Neural crest cell (in vitro differentiated cells): ENCODE measurements around the gene KLK7. TPM values are rescaled to one million over a fixed set of nuclear protein-coding genes. Genes with fewer than 3 reads are reported as not detected.
A peak's percentile ranks its signal among the peaks of the same experiment; 100 is the strongest.

Experiments
- DNase-seq: peaks from one replicate; pipeline ENCODE4 v3.0.0; 2021; ENCODE audit warnings: low read depth, mixed read lengths, low spot score
- H3K27ac Mint-ChIP-seq: one replicate; pipeline ENCODE4 v1.8.0; 2021; ENCODE audit warnings: mild to moderate bottlenecking, mixed read lengths; ENCODE audit not compliant: unreplicated experiment
- H3K27me3 Mint-ChIP-seq: 2 replicates; pipeline ENCODE4 v1.8.0; 2021; ENCODE audit warnings: low read depth, mild to moderate bottlenecking, mixed read lengths
- H3K36me3 Mint-ChIP-seq: 2 replicates; pipeline ENCODE4 v1.8.0; 2021; ENCODE audit warnings: low read depth, mild to moderate bottlenecking, mixed read lengths
- H3K4me1 Mint-ChIP-seq: 2 replicates; pipeline ENCODE4 v1.8.0; 2021; ENCODE audit warnings: mixed read lengths
- H3K4me3 Mint-ChIP-seq: one replicate; pipeline ENCODE4 v1.8.0; 2021; ENCODE audit warnings: mild to moderate bottlenecking, mixed read lengths
- H3K9me3 Mint-ChIP-seq: 2 replicates; pipeline ENCODE4 v1.8.0; 2021; ENCODE audit warnings: mixed read lengths
- CTCF ChIP-seq: fragments of 200-600 bp; sonication (generic); conservative IDR thresholded peaks from 2 replicates; pipeline ENCODE4 v1.5.0; 2021; ENCODE audit warnings: antibody characterized with exemption, mild to moderate bottlenecking
- total RNA-seq: library from RNA; stranded (reverse); gene quantifications from 2 replicates; pipeline ENCODE4 v1.2.1, GENCODE V29; 2021

Gene KLK7
- total RNA-seq, 1 donor from 2014 or later = not detected

GRCh38 chr19:50959731-50960500, 23.8 kb downstream of the KLK7 start:
- peaks cover 3% of the 10 kb centered on the region for H3K36me3 Mint-ChIP-seq
- H3K9me3 Mint-ChIP-seq = peaks cover 14% of the 10 kb centered on the region
- TF ChIP-seq CTCF = no peak
- peaks cover 51% of the 10 kb centered on the region for H3K27me3 Mint-ChIP-seq
- no peak overlapping the region for H3K27ac Mint-ChIP-seq
- no peak for DNase-seq
- no peak overlapping the region for H3K4me3 Mint-ChIP-seq
- H3K4me1 Mint-ChIP-seq = peaks cover 4% of the 10 kb centered on the region

- Mint-ChIP-seq H3K36me3 (peaks cover 3% of the 10 kb centered on the region), H3K9me3 (peaks cover 10% of the 10 kb centered on the region), H3K27me3 (peaks cover 41% of the 10 kb centered on the region), H3K27ac (no peak overlapping the region), H3K4me3 (no peak overlapping the region), H3K4me1 (peaks cover 4% of the 10 kb centered on the region)
- no peak for DNase-seq
- TF ChIP-seq CTCF = no peak
These were observed 26.1 kb downstream of the KLK7 start for GRCh38 chr19:50957587-50957986.

GRCh38 chr19:50952910-50953309, 30.8 kb downstream of the KLK7 start, which contains the start of gene KLK5:
TSS of gene KLK5 (minus strand) at chr19:50953038. CDS start at chr19:50952657, 381 bp downstream.
- Mint-ChIP-seq H3K4me1 (no peaks in the 10 kb centered on the region), H3K9me3 (no peaks in the 10 kb centered on the region), H3K27ac (peak within 1 kb of the TSS; percentile 51), H3K36me3 (no peaks in the 10 kb centered on the region), H3K27me3 (peaks cover 26% of the 10 kb centered on the region), H3K4me3 (no peak within 1 kb of the TSS)
- no peak for DNase-seq
- TF ChIP-seq CTCF = no peak

GRCh38 chr19:50949861-50950260, 33.9 kb downstream of the KLK7 start:
- Mint-ChIP-seq H3K4me1 (no peaks in the 10 kb centered on the region), H3K9me3 (no peaks in the 10 kb centered on the region), H3K27me3 (peaks cover 41% of the 10 kb centered on the region), H3K4me3 (no peak overlapping the region), H3K27ac (no peak overlapping the region), H3K36me3 (no peaks in the 10 kb centered on the region)
- DNase-seq = no peak
- no peak for TF ChIP-seq CTCF

GRCh38 chr19:50947123-50947522, 36.6 kb downstream of the KLK7 start:
- Mint-ChIP-seq H3K4me3 (no peak overlapping the region), H3K27me3 (peaks cover 46% of the 10 kb centered on the region), H3K9me3 (no peaks in the 10 kb centered on the region), H3K4me1 (no peaks in the 10 kb centered on the region), H3K36me3 (no peaks in the 10 kb centered on the region), H3K27ac (no peak overlapping the region)
- no peak for TF ChIP-seq CTCF
- DNase-seq = no peak
